Thymus (tissue), 11 donors: ENCODE results near the gene DUOXA1. TPM values are rescaled to one million over a fixed set of nuclear protein-coding genes. Genes with fewer than 3 reads are reported as not detected.

Source experiments
- DNase-seq, 9 donors: peaks; one replicate each; pipeline ENCODE4 v3.0.0-alpha.2; 2013; ENCODE audit warnings: low spot score in 9 of 9, low read depth in 6 of 9, missing footprints in 1 of 9
- H3K27ac ChIP-seq, 2 donors: one replicate each; pipeline ENCODE4 v1.5.1; 2013; ENCODE audit warnings: control low read depth in 1 of 2, low read depth in 1 of 2, low read length in 1 of 2, mild to moderate bottlenecking in 1 of 2, moderate library complexity in 1 of 2
- H3K27me3 ChIP-seq, 2 donors: one replicate each; pipeline ENCODE4 v1.5.1; 2013; ENCODE audit warnings: low read length in 1 of 2; ENCODE audit not compliant: control insufficient read depth in 2 of 2, insufficient read depth in 1 of 2
- H3K36me3 ChIP-seq, 2 donors: one replicate each; pipeline ENCODE4 v1.5.1; 2013; ENCODE audit warnings: low read length in 1 of 2, mild to moderate bottlenecking in 1 of 2, moderate library complexity in 1 of 2; ENCODE audit not compliant: control insufficient read depth in 2 of 2, insufficient read depth in 2 of 2
- H3K4me1 ChIP-seq, 2 donors: one replicate each; pipeline ENCODE4 v1.5.1; 2013; ENCODE audit warnings: low read length in 2 of 2; ENCODE audit not compliant: control insufficient read depth in 2 of 2, insufficient read depth in 2 of 2
- H3K4me3 ChIP-seq, 2 donors: one replicate each; pipeline ENCODE4 v1.5.1; 2013; ENCODE audit warnings: low read length in 2 of 2, control low read depth in 1 of 2, mild to moderate bottlenecking in 1 of 2
- H3K9me3 ChIP-seq, 2 donors: one replicate each; pipeline ENCODE4 v1.5.1; 2013; ENCODE audit warnings: low read length in 1 of 2, mild to moderate bottlenecking in 1 of 2; ENCODE audit not compliant: control insufficient read depth in 2 of 2, insufficient read depth in 1 of 2
- WGBS: extraction: QIAGEN DNeasy Blood & Tissue Kit; methylation state at CpG from one replicate; pipeline ENCODE4 v1.1.7; 2013; 5-methylcytosine and 5-hydroxymethylcytosine counted together
- polyA plus RNA-seq: library from polyadenylated mRNA; stranded (reverse); fragments of 200-250 nt; gene quantifications from one replicate; pipeline ENCODE4 v1.2.3, GENCODE V29; 2013
- total RNA-seq: library from RNA; stranded (reverse); fragments of 120-200 nt; gene quantifications from one replicate; pipeline ENCODE4 v1.2.4, GENCODE V29; 2013
- donor health status: healthy.

The DUOXA1 gene
- total and polyA plus RNA-seq, 2 donors = 0.24 to 4.8 TPM

DNA sequence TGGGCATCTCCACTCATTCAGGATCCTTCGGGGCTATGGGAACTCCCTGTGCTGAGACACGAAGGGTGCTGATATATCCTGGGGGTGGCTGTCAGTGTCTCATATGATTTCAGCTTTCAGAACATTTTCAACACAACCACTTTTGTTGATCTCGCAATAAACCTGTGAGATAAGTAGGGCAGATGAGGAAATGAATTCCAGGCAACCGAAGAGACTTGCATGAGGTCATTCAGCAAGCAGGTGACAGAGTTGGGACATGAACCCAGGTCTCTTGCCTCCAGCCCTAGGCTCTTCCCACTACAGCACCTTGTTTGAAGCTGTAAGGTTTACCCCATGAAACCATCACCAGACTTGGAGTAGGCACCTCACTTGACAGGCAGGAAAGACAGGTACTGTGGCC lies 16.7 kb upstream of the DUOXA1 start:
- 95% methylated on average over 4 of the region's 4 CpGs for WGBS
- peaks cover 0 to under 1% of the 10 kb centered on the region in 2 donors for H3K36me3 ChIP-seq
- H3K9me3 ChIP-seq = no peaks in the 10 kb centered on the region
- no peak overlapping the region for H3K4me3 ChIP-seq
- no peak overlapping the region for H3K27ac ChIP-seq
- H3K4me1 ChIP-seq = no peaks in the 10 kb centered on the region
- DNase-seq = no peak
- peaks cover 0 to 9% of the 10 kb centered on the region in 2 donors for H3K27me3 ChIP-seq

DNA sequence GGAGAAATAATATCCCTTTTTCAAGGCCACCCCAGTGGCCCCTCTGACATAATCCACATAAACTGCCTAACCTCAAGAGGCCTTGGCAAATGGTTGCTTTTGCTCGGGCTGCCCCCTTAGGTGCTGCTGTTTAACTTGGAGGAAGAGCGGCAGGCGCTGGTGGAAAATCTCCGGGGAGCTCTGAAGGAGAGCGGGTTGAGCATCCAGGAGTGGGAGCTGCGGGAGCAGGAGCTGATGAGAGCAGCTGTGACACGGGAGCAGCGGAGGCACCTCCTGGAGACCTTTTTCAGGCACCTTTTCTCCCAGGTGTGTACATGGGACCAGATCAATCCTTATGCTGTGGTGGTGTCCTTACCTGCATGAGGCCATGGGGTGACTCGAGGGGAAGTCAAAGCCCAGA lies 15.1 kb upstream of the DUOXA1 start:
- Histone ChIP-seq H3K9me3 (no peaks in the 10 kb centered on the region), H3K4me1 (no peaks in the 10 kb centered on the region), H3K4me3 (no peak overlapping the region), H3K27me3 (peaks cover 0 to 9% of the 10 kb centered on the region in 2 donors), H3K27ac (no peak overlapping the region), H3K36me3 (no peaks in the 10 kb centered on the region)
- no peak for DNase-seq
- 94% methylated on average over 9 of the region's 9 CpGs for WGBS

DNA sequence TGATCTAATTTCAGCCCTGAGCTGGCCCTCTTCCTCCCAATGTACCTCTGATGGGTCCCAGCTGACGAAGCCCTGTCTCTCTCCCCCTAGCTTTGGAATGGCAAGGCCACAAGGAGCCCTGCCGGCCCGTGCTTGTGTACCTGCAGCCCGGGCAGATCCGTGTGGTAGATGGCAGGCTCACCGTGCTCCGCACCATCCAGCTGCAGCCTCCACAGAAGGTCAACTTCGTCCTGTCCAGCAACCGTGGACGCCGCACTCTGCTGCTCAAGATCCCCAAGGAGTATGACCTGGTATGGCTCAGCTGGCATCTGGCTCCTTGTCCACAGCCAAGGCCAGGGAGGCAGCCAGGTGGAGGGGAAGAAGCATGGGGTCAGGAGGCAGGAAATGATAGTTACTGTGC lies 14.3 kb upstream of the DUOXA1 start:
- Histone ChIP-seq H3K9me3 (no peaks in the 10 kb centered on the region), H3K36me3 (no peaks in the 10 kb centered on the region), H3K4me1 (no peaks in the 10 kb centered on the region), H3K27me3 (peaks cover 0 to 11% of the 10 kb centered on the region in 2 donors), H3K4me3 (no peak overlapping the region), H3K27ac (no peak overlapping the region)
- DNase-seq = no peak
- WGBS = 96% methylated on average over 11 of the region's 11 CpGs

DNA sequence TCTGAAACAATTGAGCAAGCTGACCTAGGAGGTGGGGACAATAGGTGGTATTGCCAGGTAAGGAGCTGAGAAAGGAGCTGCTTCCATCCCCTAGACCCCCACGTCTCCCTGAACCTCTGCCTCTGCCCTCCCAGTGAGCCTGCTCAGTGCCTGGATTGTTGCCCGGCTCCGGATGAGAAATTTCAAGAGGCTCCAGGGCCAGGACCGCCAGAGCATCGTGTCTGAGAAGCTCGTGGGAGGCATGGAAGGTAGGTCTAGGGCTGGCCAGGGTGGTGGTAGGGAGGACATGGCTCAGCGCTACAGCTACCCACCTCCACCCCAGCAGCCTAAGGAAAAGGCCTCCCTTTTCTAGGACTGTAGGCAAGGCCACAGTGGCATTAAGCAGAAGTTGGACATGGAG lies 13.4 kb upstream of the DUOXA1 start:
- 96% methylated on average over 7 of the region's 7 CpGs for WGBS
- Histone ChIP-seq H3K27me3 (peaks cover 0 to 13% of the 10 kb centered on the region in 2 donors), H3K36me3 (no peaks in the 10 kb centered on the region), H3K4me1 (no peaks in the 10 kb centered on the region), H3K27ac (no peak overlapping the region), H3K4me3 (no peak overlapping the region), H3K9me3 (no peaks in the 10 kb centered on the region)
- no peak for DNase-seq

DNA sequence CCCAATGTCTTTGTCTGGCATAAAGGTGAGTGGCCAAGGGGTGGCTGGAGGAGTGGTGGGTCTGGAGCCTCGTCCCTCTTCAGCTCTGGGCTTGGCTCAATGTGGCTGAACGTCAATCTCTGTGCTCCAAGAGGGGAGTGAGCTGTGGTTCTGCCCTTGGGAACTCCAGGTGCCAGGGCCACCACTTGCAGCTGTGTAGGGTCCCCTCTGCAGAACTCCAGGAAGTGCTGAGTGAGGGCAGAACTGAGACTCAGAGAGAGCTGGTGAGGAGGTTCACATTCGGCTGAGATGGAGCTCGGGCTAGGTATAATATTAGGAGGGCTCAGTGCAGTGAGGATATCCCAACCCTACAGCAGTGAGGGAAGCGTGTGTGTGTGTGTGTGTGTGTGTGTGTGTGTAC lies 11.7 kb upstream of the DUOXA1 start:
- Histone ChIP-seq H3K27me3 (peaks cover 2 to 27% of the 10 kb centered on the region in 2 donors), H3K4me1 (no peaks in the 10 kb centered on the region), H3K9me3 (no peaks in the 10 kb centered on the region), H3K27ac (no peak overlapping the region), H3K36me3 (no peaks in the 10 kb centered on the region), H3K4me3 (no peak overlapping the region)
- 78% methylated on average over 5 of the region's 5 CpGs for WGBS
- no peak for DNase-seq

DNA sequence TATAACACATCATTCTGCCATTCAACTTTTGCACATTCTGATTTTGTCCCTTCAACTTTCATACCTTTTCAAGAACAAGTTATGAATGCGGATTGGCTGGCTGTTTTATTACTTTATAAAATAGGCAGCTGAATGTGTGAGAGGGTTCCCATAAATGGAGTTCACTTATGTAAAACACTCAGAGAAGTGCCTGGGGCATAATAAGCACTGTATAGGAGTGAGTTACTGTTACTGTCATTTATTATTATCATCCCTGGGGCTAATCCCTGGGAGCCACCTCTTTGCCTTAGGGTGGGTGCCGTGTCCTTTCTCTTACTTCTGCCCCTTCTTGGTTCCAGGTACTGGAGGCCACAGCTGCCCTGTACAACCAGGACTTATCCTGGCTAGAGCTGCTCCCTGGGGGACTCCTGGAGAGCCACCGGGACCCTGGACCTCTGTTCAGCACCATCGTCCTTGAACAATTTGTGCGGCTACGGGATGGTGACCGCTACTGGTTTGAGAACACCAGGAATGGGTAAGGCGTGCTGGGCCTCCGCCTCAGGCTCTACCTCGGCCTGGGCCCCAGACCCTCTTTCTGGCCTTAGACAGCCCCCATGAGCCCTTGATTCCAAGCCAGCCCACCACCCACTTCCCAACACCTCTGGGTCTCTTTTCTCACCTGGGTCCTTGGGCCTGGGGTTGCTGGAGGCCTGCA lies 11.0 kb upstream of the DUOXA1 start:
- H3K36me3 ChIP-seq = no peaks in the 10 kb centered on the region
- no peak overlapping the region for H3K27ac ChIP-seq
- peaks cover 4 to 33% of the 10 kb centered on the region in 2 donors for H3K27me3 ChIP-seq
- 99% methylated on average over 10 of the region's 10 CpGs for WGBS
- no peak overlapping the region for H3K4me3 ChIP-seq
- no peak for DNase-seq
- H3K4me1 ChIP-seq = no peaks in the 10 kb centered on the region
- H3K9me3 ChIP-seq = no peaks in the 10 kb centered on the region

DNA sequence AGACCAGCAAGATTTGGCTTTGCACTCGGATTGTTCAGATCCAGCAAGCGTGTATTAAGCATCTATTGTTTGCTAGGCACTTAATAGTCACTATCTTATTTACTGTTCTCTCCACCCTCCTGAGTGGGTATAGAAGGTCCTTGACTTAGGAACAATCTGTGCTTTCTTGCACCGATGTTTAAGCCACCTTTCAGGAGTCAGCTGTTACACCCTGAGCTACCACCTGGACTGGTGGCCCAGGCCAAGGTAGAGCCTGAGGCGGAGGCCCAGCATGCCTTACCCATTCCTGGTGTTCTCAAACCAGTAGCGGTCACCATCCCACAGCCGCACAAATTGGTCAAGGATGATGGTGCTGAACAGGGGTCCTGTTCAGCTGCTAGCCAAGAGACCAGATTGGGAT lies 10.1 kb upstream of the DUOXA1 start:
- H3K4me1 ChIP-seq = no peaks in the 10 kb centered on the region
- no peaks in the 10 kb centered on the region for H3K9me3 ChIP-seq
- H3K27ac ChIP-seq = no peak overlapping the region
- WGBS = 98% methylated on average over 6 of the region's 6 CpGs
- no peaks in the 10 kb centered on the region for H3K36me3 ChIP-seq
- peaks cover 10 to 39% of the 10 kb centered on the region in 2 donors for H3K27me3 ChIP-seq
- no peak for DNase-seq
- H3K4me3 ChIP-seq = no peak overlapping the region

DNA sequence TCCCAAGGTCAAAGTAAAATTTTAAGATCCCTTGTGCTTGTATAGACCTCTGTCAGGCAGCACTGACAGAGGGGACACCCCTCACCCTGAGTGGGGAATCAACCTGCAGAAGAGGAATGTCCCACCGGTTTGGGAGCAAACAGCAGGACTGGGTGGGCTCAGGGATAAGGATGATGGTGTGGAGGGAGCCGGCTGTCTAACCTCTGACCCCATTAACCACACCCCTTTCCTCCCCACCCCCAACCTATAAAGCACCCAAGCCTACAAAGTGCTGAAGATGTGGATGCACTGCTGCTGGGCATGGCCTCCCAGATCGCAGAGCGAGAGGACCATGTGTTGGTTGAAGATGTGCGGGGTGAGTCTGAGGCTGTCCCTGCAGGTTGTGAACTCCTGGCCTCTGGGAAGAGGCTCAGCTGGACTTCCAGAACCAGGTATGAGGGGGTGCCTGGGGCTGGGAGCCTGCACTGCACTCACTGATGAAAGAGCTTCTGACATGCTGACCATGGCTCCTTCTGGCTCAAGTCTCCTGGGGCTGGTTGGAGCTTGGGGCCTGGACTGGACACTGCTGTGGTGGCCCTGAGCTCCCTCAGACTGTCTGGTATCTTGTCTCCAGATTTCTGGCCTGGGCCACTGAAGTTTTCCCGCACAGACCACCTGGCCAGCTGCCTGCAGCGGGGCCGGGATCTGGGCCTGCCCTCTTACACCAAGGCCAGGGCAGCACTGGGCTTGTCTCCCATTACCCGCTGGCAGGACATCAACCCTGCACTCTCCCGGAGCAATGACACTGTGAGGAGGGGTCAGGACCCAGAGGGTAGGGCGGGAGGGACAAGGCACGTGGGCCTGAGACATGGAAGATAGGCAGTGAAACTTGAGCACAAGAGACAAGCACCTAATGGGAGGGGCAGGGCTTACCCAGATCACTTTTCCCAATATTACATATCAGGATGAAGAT lies 9.4 kb upstream of the DUOXA1 start:
- no peak overlapping the region for H3K4me3 ChIP-seq
- no peaks in the 10 kb centered on the region for H3K36me3 ChIP-seq
- 94% methylated on average over 12 of the region's 12 CpGs for WGBS
- H3K27me3 ChIP-seq = peaks cover 12 to 43% of the 10 kb centered on the region in 2 donors
- no peaks in the 10 kb centered on the region for H3K4me1 ChIP-seq
- H3K27ac ChIP-seq = no peak overlapping the region
- DNase-seq = no peak
- H3K9me3 ChIP-seq = no peaks in the 10 kb centered on the region

DNA sequence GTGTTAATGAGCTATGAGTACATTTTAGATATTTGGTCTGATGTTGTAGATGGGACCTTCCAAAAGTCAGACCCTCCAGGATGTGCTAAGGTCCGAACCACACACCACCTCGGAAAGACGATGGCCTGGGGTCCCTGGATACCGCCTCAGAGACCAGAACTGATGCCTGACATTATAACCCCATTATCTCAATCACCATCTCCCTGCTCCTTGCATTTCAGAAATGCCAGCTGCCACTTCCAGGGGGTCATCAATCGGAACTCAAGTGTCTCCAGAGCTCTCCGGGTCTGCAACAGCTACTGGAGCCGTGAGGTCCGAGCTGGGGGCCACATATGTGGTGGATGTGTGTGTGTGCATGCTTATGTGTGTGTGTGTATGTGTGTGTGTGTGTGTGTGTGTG lies 8.0 kb upstream of the DUOXA1 start:
- no peak overlapping the region for H3K27ac ChIP-seq
- DNase-seq = no peak

More for the DNA sequence above, 8.0 kb upstream of the DUOXA1 start:
- Histone ChIP-seq H3K9me3 (no peaks in the 10 kb centered on the region), H3K4me1 (no peaks in the 10 kb centered on the region), H3K27me3 (peaks cover 21 to 53% of the 10 kb centered on the region in 2 donors), H3K4me3 (no peak overlapping the region), H3K36me3 (no peaks in the 10 kb centered on the region)
- WGBS = 93% methylated on average over 8 of the region's 8 CpGs
